Epidermal melanocyte (primary cell): ENCODE measurements around the gene PAOX.

Source experiments
- DNase-seq: peaks from one replicate; pipeline ENCODE4 v3.0.0; 2011; ENCODE audit warnings: low spot score; ENCODE audit not compliant: insufficient read length

PAOX gene

GRCh38 chr10:133379152-133379800, at the start of gene PAOX:
PAOX (plus strand) TSS chr10:133379262; CDS start chr10:133379317, 55 bp downstream.
- DNase-seq, result peak; percentile 87

- peak; percentile 99 for DNase-seq
These were observed 49.4 kb upstream of the PAOX start for GRCh38 chr10:133329491-133330202.

- no peak for DNase-seq
These were observed 45.9 kb upstream of the PAOX start for GRCh38 chr10:133332936-133333699.

GRCh38 chr10:133334503-133335245, 44.4 kb upstream of the PAOX start:
- DNase-seq, result no peak

- DNase-seq, result no peak
These were observed 43.6 kb upstream of the PAOX start for GRCh38 chr10:133335246-133336117.

GRCh38 chr10:133336118-133336576, 42.9 kb upstream of the PAOX start:
- DNase-seq, result no peak

- DNase-seq, result no peak
These were observed 42.3 kb upstream of the PAOX start, which contains the start of gene CALY for GRCh38 chr10:133336577-133337369. CALY (minus strand) TSS chr10:133336896; CDS start chr10:133328989, 7,907 bp downstream.

- DNase-seq, result no peak
These were observed 41.7 kb upstream of the PAOX start for GRCh38 chr10:133337370-133337725.

- no peak for DNase-seq
These were observed 40.7 kb upstream of the PAOX start for GRCh38 chr10:133338080-133339071.

- no peak for DNase-seq
These were observed 39.2 kb upstream of the PAOX start for GRCh38 chr10:133339708-133340380.

- no peak for DNase-seq
These were observed 37.1 kb upstream of the PAOX start for GRCh38 chr10:133341983-133342382.

GRCh38 chr10:133342942-133343341, 36.1 kb upstream of the PAOX start:
- no peak for DNase-seq

- no peak for DNase-seq
These were observed 35.5 kb upstream of the PAOX start for GRCh38 chr10:133343558-133343957.

GRCh38 chr10:133344236-133344635, 34.8 kb upstream of the PAOX start:
- DNase-seq, result no peak

- DNase-seq, result no peak
These were observed 32.6 kb upstream of the PAOX start for GRCh38 chr10:133346413-133346812.

- no peak for DNase-seq
These were observed 31.1 kb upstream of the PAOX start for GRCh38 chr10:133347710-133348517.

GRCh38 chr10:133349160-133349568, 29.9 kb upstream of the PAOX start:
- DNase-seq, result no peak
